ENCODE data around the gene SLMAP. TPM values are rescaled to one million over a fixed set of nuclear protein-coding genes. Genes with fewer than 3 reads are reported as not detected.

The SLMAP gene
- total and polyA plus RNA-seq, 7 donors, result 31.2 to 180 (median 106) TPM

DNA sequence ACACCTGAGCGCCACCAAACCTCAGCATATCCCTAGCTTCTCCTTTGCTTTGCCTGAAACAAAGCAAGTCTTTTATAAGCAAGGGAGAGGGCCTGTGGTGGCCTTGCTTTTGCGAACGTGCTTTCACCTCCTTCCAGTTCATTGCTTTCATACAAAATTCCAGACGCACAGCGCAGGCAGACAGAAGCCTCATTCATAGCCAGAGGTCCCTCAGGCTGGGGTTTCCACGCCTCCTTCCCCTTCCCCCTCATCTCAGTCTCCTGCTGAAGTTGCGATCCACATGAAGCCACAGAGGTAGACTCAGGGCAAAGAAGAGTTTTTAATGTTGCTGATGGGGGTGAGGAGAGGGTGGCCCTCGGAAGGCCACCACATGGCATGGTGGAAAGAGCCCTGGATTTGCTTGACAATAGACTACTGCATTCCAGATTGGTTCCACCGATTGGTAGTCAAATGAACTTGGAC, 192.7 kb downstream of the SLMAP start:
- no peaks in the 10 kb centered on the region for H3K36me3 ChIP-seq (ENCODE audit: insufficient read depth in 1 of 2, low read depth in 1 of 2)
- WGBS, 3 donors, result 67 to 82% (median 73%) methylated on average over 9 of the region's 9 CpGs
- ATAC-seq, result no peak
- intact Hi-C loops (cut with DNase I), result no loop called here
- no peak overlapping the region for H3K4me3 ChIP-seq
- H3K4me1 ChIP-seq, result peaks cover 23% of the 10 kb centered on the region
- DNase-seq, result no peak
- H3K9me3 ChIP-seq, result no peaks in the 10 kb centered on the region
- no peaks in the 10 kb centered on the region for H3K27me3 ChIP-seq (ENCODE audit: insufficient read depth in 3 of 3, low read length in 2 of 3)
- H3K27ac ChIP-seq, result no peak overlapping the region
- TF ChIP-seq, protein P1, sequence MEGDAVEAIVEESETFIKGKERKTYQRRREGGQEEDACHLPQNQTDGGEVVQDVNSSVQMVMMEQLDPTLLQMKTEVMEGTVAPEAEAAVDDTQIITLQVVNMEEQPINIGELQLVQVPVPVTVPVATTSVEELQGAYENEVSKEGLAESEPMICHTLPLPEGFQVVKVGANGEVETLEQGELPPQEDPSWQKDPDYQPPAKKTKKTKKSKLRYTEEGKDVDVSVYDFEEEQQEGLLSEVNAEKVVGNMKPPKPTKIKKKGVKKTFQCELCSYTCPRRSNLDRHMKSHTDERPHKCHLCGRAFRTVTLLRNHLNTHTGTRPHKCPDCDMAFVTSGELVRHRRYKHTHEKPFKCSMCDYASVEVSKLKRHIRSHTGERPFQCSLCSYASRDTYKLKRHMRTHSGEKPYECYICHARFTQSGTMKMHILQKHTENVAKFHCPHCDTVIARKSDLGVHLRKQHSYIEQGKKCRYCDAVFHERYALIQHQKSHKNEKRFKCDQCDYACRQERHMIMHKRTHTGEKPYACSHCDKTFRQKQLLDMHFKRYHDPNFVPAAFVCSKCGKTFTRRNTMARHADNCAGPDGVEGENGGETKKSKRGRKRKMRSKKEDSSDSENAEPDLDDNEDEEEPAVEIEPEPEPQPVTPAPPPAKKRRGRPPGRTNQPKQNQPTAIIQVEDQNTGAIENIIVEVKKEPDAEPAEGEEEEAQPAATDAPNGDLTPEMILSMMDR (IDR thresholded peaks at IDR 0.05), result no peak

DNA sequence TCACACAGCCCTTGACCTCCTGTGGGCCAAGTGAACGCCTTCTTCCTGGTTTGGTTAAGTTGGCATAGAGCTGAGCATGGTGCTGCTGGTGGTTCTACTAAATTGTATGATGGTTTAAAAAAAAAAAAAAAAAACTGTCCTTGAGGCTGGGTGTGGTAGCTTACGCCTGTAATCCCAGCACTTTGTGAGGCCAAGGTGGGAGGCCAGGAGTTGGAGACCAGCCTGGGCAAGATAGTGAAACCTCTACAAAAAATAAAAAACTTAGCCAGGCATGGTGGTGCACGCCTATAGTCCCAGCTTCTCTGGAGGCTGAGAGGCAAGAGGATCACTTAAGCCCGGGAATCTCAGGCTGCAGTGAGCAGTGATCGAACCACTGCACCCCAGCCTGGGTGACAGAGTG, 193.2 kb downstream of the SLMAP start:
- WGBS, 3 donors, result 92 to 97% (median 96%) methylated on average over 5 of the region's 5 CpGs
- H3K27me3 ChIP-seq (ENCODE audit: insufficient read depth in 3 of 3, low read length in 2 of 3), result no peaks in the 10 kb centered on the region
- no peaks in the 10 kb centered on the region for H3K9me3 ChIP-seq
- H3K36me3 ChIP-seq (ENCODE audit: insufficient read depth in 1 of 2, low read depth in 1 of 2), result no peaks in the 10 kb centered on the region
- H3K4me1 ChIP-seq, result peaks cover 23% of the 10 kb centered on the region
- H3K27ac ChIP-seq, result no peak overlapping the region
- ATAC-seq (no peak), DNase-seq (no peak)
- intact Hi-C loops (cut with DNase I), result no loop called here
- no peak overlapping the region for H3K4me3 ChIP-seq
- TF ChIP-seq, protein P1 (IDR thresholded peaks at IDR 0.05), result no peak

DNA sequence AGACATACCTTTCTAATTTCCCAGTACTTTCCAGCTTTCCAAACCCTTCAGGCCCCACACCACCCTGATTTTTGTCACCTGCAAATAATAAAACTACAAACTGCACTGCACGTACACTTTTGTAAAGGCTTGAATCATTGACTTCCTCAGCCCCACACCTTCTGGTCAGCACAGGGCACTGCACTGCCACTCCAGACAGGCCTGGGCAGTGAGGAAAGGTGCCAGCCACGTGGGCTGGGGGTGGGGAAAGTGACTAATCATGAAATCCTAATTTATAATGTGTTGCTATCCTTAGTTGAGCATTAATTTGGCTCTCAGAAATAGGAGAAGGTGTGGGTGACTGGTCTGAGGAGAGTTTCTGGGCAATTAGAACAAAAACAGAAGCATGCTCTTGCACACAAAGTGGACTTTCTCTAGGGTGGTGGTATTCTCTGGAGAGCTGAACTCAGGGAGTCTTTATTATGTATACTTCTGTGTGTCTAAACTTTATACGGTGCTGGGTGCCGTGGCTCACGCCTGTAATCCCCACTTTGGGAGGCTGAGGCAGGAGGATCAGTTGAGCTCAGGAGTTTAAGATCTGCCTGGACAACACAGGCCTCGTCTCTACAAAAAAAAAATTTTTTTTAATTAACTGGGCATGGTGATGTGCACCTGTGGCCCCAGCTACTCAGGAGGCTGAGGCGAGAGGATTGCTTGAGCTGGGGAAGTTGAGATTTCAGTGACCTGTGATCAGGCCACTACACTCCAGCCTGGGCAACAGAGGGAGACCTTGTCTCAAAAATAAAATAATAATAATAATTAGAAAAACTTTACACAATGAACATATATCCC, 193.9 kb downstream of the SLMAP start:
- Histone ChIP-seq H3K9me3 (no peaks in the 10 kb centered on the region), H3K36me3 (ENCODE audit: insufficient read depth in 1 of 2, low read depth in 1 of 2) (no peaks in the 10 kb centered on the region), H3K4me3 (no peak overlapping the region), H3K27me3 (ENCODE audit: insufficient read depth in 3 of 3, low read length in 2 of 3) (no peaks in the 10 kb centered on the region), H3K4me1 (peaks cover 23% of the 10 kb centered on the region), H3K27ac (peak overlapping the region; percentile 78)
- ATAC-seq, result peak in 3 of 4 donors; percentile 55 to 75 (median 65)
- peak in 1 of 2 donors; percentile 67 for DNase-seq
- TF ChIP-seq, protein P1 (IDR thresholded peaks at IDR 0.05), result peak; percentile 29
- WGBS, 3 donors, result 79 to 87% (median 84%) methylated on average over 7 of the region's 7 CpGs
- intact Hi-C loops (cut with DNase I), result no loop called here

DNA sequence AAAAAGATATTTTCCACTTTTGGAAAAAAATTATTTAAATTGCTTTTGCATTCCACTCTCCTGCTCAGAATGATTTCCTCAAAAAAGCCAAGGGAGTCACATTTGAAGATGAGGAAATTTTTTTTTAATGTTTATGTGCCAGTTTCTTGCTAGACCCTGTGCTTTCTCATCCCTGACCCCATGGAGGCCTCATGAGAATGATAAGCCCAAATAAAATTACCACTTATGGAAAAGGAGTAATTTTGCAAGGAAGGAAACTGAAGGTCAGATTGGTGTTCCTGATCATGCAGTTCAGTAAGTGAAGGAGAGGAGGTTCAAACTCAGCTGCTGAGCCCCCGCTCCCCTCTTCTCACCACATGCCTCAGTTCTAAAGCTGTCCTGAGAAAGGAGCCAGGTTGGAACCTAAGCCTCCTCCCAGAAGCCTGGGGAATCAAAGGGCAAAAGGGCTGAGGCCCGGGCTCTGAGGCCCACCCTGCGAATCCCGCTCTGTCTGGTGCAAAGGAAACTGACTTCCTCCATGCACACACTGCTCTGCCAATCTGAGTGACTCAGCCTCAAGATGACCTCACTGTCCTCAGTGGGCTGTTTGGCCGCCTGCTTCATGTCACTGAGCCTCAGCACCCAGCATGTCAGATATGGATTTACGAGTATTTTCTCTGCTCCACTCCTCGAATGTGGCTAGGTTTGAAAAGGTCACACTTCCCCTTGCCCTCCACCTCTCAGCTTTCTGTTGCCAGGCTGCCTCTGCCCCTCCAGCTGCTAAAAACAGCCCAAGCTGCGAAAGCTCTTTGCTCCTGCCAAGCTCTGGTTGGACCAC, 195.2 kb downstream of the SLMAP start:
- H3K4me1 ChIP-seq, result peaks cover 21% of the 10 kb centered on the region
- H3K27ac ChIP-seq, result peak overlapping the region; percentile 78
- ATAC-seq (peak; percentile 92 to 96 (median 94)), DNase-seq (peak; percentile 68 to 79)
- peak overlapping the region; percentile 3 for H3K4me3 ChIP-seq
- TF ChIP-seq, protein P1 (IDR thresholded peaks at IDR 0.05), result no peak
- no peaks in the 10 kb centered on the region for H3K27me3 ChIP-seq (ENCODE audit: insufficient read depth in 3 of 3, low read length in 2 of 3)
- H3K36me3 ChIP-seq (ENCODE audit: insufficient read depth in 1 of 2, low read depth in 1 of 2), result no peaks in the 10 kb centered on the region
- 13 to 18% (median 13%) methylated on average over 8 of the region's 8 CpGs for WGBS, 3 donors
- intact Hi-C loops (cut with DNase I), result no loop called here
- H3K9me3 ChIP-seq, result no peaks in the 10 kb centered on the region

All from psoas muscle (tissue), 8 donors.